NCI-H82 treated with DMSO at 0.1 percent for 48 hours (cell line): Measurements from ENCODE around the gene RAB13.

ENCODE experiments used
- DNase-seq: peaks from one replicate; lab custom pipeline; 2025; ENCODE audit not compliant: unreplicated experiment; lab: John Stamatoyannopoulos, UW

Gene RAB13

GRCh38 chr1:153957744-153958110 lies 28.4 kb downstream of the RAB13 start:
- DNase-seq = no peak

DNA sequence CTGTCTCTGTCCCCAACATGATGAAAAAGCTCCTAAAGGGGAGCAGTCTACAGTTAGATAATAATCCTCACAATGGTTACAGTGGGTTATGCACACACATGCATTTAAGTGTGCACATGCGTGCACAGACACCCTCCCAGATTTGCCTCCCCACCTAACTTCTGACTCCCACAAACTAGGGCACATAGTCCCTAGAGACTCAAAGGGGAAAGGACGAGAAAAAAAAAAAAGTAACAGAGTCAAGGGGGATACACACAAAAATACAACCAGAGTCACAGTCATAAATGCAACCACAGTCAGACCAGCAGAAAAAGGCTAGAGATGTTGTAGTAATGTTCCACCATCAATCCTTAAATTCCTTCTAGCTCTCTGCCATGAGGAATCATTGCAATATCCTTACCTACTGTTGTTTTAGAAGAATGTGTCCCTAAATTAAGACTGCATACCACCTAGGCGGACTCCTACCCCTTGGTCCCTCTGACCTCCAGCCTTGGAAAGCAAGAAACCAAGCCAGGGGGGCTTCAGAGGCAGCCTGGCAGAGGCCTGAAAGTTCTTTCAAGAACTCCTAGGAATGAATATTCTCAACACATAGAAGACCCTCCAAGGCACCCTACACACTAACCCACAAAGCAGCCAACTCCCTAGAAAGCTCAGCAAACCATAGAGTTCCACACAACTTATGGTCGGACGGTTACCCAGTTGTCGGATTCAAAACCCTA lies 29.0 kb downstream of the RAB13 start:
- DNase-seq = no peak

DNA sequence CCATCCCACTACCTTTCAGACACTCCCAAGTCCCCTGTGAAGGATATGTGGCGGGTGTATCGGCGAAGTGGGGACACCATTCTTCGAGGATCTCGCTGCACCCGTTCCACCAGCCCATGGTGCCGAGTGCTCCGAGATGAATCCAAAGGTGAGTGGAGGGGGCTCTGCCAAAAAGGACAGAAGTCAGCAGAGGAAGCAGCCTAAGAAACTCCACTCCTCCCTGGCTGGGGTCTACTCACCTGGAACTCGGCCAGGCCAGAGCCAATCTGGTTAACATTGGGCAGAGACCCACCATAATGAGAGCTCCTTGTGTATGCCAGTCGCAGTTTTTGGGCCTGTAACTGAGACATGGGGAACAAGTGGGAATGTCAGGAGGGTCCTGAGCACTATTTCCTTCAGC lies 31.3 kb downstream of the RAB13 start:
- DNase-seq = no peak

GRCh38 chr1:153953859-153954365 lies 32.2 kb downstream of the RAB13 start:
- DNase-seq = no peak

- no peak for DNase-seq
Measured at GRCh38 chr1:153951801-153952200, 34.3 kb downstream of the RAB13 start.

- DNase-seq = no peak
Measured at GRCh38 chr1:153951183-153951582, 35.0 kb downstream of the RAB13 start.

DNA sequence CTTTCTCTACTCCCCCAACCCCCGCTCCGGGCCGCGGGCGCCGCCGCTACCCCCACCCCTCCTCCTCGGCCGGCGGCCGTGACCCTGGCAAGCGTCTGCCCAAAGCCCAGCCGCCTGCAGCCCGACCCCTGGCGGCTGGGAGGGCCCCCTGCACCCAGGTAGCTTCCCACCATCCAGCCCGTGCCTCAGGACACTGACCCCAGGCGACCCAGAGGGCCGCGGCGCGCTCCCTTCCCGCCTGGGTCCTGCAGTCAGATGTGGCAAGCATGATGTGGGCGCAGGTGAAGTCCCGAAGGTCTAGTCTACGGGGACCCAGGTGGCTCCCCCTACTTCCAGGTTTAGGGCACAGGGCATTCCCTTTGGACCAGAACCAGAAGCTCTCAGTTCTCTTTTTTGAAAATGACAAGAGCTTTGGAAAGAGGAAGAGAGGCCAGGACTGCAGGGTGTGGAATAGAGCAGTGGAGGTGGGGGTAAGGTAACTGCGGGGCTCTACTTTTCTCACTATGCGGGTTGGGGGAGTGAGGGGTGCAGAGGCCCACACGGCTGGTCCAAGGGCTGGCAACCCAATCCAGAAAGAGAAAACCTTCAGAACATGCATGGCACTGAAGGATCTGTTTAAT lies 39.4 kb downstream of the RAB13 start, which contains the start of gene DENND4B:
TSS of gene DENND4B (minus strand) at position 97 of the 620 bp plus-strand sequence. CDS start 2,344 bp downstream, outside the sequence.
- peak; percentile 60 for DNase-seq

GRCh38 chr1:153945795-153946621 lies 40.1 kb downstream of the RAB13 start:
- no peak for DNase-seq

- DNase-seq = no peak
Measured at GRCh38 chr1:153945131-153945794, 40.9 kb downstream of the RAB13 start.

- DNase-seq = no peak
Measured at GRCh38 chr1:153944827-153945117, 41.4 kb downstream of the RAB13 start.

GRCh38 chr1:153944005-153944826 lies 41.9 kb downstream of the RAB13 start:
- no peak for DNase-seq

GRCh38 chr1:153942766-153943549 lies 43.2 kb downstream of the RAB13 start:
- DNase-seq = no peak

DNA sequence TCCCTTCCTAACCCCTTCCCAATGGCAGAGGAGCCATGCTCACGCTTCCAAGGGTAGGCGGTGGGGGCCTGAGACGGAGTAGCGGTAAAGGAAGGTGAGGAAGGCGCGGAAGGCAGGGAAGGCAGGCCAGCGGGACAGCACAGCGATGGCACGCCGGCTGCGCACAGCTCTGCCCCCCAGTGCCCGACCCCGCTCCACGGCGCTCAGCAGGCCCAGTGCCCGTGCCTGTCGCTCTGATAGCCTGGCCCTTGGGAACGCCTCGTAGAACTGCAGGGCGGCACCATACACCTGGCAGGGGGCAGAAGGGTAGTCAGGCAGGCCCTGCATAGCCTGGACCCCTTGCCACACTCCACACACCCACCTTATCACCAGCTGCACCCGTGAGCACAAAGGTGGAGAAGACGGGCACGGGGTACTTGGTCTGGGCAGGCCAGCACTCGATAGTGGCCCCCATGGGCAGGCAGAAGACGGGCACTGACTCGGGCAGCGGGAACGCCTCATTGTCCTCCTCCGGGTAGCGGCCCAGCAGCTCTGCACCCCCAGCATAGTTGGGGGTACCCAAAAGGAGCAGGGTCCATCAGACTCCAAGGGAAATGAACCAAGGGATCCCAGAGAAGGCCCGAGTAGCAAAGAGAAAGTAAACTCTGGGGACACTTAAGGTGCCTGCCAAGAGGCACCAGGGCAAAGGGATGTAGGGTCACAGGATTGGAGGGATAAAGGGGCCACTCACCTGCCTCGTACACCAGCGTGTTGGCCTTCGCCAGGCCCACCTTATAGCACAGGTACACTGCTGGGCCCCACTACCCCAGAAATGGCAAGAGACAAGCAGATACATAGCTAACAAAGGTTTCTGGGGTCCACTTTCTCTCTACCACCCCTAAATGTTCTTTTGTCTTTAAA lies 44.1 kb downstream of the RAB13 start:
- no peak for DNase-seq

DNA sequence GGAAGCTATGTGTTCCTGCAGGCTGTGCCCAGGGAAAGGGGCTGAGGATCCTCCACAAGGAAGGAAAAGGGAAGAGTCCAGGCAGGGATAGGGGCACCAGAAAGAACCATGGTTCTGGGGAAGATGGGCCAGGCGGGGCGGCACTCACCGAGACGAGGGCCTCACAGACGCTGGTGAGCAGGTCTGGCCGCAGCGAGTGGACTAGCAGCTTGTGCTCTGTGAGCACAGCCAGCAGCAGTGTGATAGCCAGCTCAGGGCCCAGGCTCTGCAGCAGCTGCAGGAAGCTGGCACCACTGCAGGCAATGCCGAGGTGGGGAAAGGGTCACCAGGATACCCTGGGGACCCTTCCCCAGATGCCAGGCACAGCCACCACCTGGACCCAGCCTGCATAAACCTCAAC lies 45.4 kb downstream of the RAB13 start:
- DNase-seq = no peak

DNA sequence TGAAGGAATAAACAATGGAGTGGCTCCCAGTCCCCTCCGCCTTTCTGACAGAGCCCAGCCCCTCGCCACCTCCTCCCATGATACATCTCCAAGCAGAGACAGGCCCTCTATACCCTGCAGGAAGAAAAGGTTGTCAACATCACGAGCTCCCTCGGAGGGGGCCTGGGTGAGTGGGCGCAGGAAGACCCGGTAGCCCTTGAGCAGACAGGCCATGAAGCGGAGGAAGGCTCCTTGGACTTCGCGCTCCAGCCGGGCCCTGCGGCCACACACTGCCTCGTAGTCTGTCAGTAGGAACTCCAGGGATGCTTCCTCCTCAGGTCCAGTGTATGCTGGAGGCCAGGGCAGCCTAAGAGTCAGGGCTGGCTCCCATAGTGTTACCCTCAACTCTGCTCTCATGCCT lies 46.7 kb downstream of the RAB13 start:
- DNase-seq = no peak

DNA sequence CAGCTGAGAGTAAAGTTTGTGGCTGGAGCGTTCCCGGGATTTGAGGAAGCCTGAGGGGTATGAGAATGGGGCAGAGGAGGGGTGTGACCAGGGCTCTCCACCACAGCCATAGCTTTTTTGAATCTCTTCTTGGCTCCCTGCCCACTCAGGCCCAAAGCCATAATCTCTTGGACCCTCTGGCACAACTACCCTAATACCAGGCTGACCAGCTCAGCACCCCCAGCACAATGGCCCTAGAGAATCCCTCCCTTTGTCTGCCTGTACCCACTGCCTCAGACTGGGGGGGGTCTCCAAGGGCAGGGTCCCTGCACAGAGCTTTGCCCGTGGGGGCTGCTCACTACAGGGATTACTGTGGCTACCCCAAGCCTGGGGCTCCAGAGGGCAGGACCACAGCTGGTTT lies 47.1 kb downstream of the RAB13 start:
- no peak for DNase-seq

DNA sequence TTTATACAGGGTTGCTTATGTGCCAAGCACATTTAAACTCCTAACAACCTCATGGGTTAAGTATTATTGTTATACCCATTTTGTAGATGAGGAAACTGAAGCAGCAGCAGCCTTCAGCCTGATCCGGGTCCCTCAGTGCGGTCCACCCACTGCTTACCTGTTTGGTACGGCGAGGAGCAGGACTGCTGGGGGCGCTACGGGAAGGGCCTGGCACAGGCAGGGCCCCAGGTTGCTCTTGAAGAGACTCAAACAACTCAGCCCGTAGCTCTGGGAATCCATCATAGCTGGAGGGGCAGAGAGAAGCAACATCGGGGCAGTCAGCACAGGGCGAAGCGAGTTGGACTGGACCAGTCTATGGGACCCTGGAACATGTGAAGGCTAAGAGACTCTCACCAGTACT lies 48.8 kb downstream of the RAB13 start:
- no peak for DNase-seq

GRCh38 chr1:153936011-153936802 lies 49.9 kb downstream of the RAB13 start:
- no peak for DNase-seq
